Spleen (tissue), 11 donors: Measurements from ENCODE around the gene LRRIQ4. TPM values are rescaled to one million over a fixed set of nuclear protein-coding genes. Genes with fewer than 3 reads are reported as not detected.

ENCODE experiments used
- DNase-seq: peaks from one replicate; pipeline ENCODE4 v3.0.0-alpha.2; 2020
- H3K27ac ChIP-seq, 8 donors: fragments of 200-600 bp; sonication (generic) in 7 of 8; 1 replicate in 4 of 8; 2 replicates in 4 of 8; pipeline versions ENCODE4 v1.5.0 to v1.8.0; 2016 to 2021; ENCODE audit warnings: inconsistent platforms in 4 of 8, mild to moderate bottlenecking in 4 of 8, moderate library complexity in 1 of 8
- H3K27me3 ChIP-seq, 7 donors: fragments of 200-600 bp; sonication (generic) in 6 of 7; replicated peaks in 1 of 7; 1 replicate in 4 of 7; 2 replicates in 3 of 7; pipeline versions ENCODE4 v1.5.0 to v1.8.0; 2016 to 2021; ENCODE audit warnings: inconsistent platforms in 3 of 7, mild to moderate bottlenecking in 1 of 7
- H3K36me3 ChIP-seq, 6 donors: fragments of 200-600 bp; sonication (generic) in 5 of 6; 1 replicate in 4 of 6; 2 replicates in 2 of 6; pipeline versions ENCODE4 v1.5.0 to v1.8.0; 2016 to 2021; ENCODE audit warnings: inconsistent platforms in 2 of 6
- H3K4me1 ChIP-seq, 6 donors: fragments of 200-600 bp; sonication (generic) in 5 of 6; 1 replicate in 3 of 6; 2 replicates in 3 of 6; pipeline versions ENCODE4 v1.5.0 to v1.8.0; 2016 to 2021; ENCODE audit warnings: inconsistent platforms in 3 of 6
- H3K4me3 ChIP-seq, 8 donors: fragments of 200-600 bp; sonication (generic) in 7 of 8; 1 replicate in 4 of 8; 2 replicates in 4 of 8; pipeline versions ENCODE4 v1.5.0 to v1.8.0; 2016 to 2021; ENCODE audit warnings: inconsistent platforms in 4 of 8, mild to moderate bottlenecking in 4 of 8, moderate library complexity in 2 of 8
- H3K9me3 ChIP-seq, 8 donors: fragments of 200-600 bp; sonication (generic) in 7 of 8; 1 replicate in 4 of 8; 2 replicates in 4 of 8; pipeline versions ENCODE4 v1.5.0 to v1.8.0; 2016 to 2021; ENCODE audit warnings: inconsistent platforms in 4 of 8
- CTCF ChIP-seq, 11 experiments: fragments of 200-600 bp in 7 of 11; fragments of 450-650 bp in 4 of 11; sonication (generic) in 4 of 11; IDR thresholded peaks in 8 of 11; conservative IDR thresholded peaks in 3 of 11; 1 replicate in 7 of 11; 2 replicates in 4 of 11; pipeline versions ENCODE4 v1.4.0 to v1.8.0; 2016 to 2021; ENCODE audit warnings: antibody characterized with exemption in 11 of 11, inconsistent platforms in 4 of 11, mild to moderate bottlenecking in 1 of 11
- POLR2A ChIP-seq, 3 donors: fragments of 450-650 bp; IDR thresholded peaks; one replicate each; pipeline ENCODE4 v1.5.1; 2017; ENCODE audit warnings: antibody characterized with exemption in 3 of 3, mild to moderate bottlenecking in 1 of 3
- POLR2AphosphoS5 ChIP-seq, 3 donors: sonication (generic); formaldehyde crosslinking; IDR thresholded peaks; one replicate each; pipeline ENCODE4 v1.5.1; 2017; ENCODE audit warnings: antibody characterized with exemption in 3 of 3
- WGBS, 5 donors: extraction: QIAGEN DNeasy Blood & Tissue Kit in 3 of 5; methylation state at CpG; one replicate each; pipeline versions ENCODE4 v1.1.5 to v1.1.7; 2013 to 2018; 5-methylcytosine and 5-hydroxymethylcytosine counted together
- intact Hi-C: fragments of 100-400 bp; cut with DNase I; formaldehyde crosslinking; loops from one replicate; pipeline ENCODE4 v1.15.0; 2023; ENCODE audit warnings: low total_unique reads
- polyA plus RNA-seq, 3 donors: library from polyadenylated mRNA; stranded (reverse); fragments of 200-250 nt; gene quantifications; one replicate each; pipeline ENCODE4 v1.2.1, GENCODE V29; 2013
- total RNA-seq, 7 donors: library from RNA; depleted of rRNA in 3 of 7; stranded (reverse); fragments of >200 nt in 3 of 7; fragmentation: NEBNext Ultra II Directional in 4 of 7; extraction: Animal tissue kit (Norgen Biotek cat#: 25700) in 4 of 7; gene quantifications; one replicate each; pipeline versions ENCODE4 v1.1.0 to v1.2.1, GENCODE V29; 2016 to 2021
- donor health status: healthy with polysubstance abuse.
- donor health status: DM: no; HTN: no; CAD: no; lungs with moderate emphysema.
- donor health status: DM: no; HTN: no; CAD: no.
- donor health status: Bipolar disorder and iron deficiency.
- donor health status: healthy.
- donor health status: DM: no; HTN: no; CAD: no.
- donor health status: DM: yes; HTN: yes; CAD: no.

Gene LRRIQ4
- total and polyA plus RNA-seq, 10 donors, result 0.06 to 0.27 (median 0.19) TPM; not detected in 7

GRCh38 chr3:169809230-169809795 is 3.4 kb upstream of the LRRIQ4 start:
- H3K27me3 ChIP-seq, result no peaks in the 10 kb centered on the region
- 25 to 48% (median 30%) methylated on average over 2 of the region's 2 CpGs for WGBS, 5 donors

GRCh38 chr3:169811631-169812331 is 889 bp upstream of the LRRIQ4 start:
- intact Hi-C loops, result no loop called here
- Histone ChIP-seq H3K36me3 (no peaks in the 10 kb centered on the region), H3K27ac (peak overlapping the region; percentile 0 to 84 (median 77)), H3K9me3 (peaks cover 0 to 16% (median 11%) of the 10 kb centered on the region in 8 donors), H3K4me1 (peaks cover 6 to 38% (median 27%) of the 10 kb centered on the region in 6 donors), H3K27me3 (no peaks in the 10 kb centered on the region), H3K4me3 (peak overlapping the region; percentile 49 to 86 (median 64))
- TF ChIP-seq POLR2A (IDR thresholded peaks at IDR 0.05) (no peak), CTCF (IDR thresholded peaks at IDR 0.05 in 8 of 11, conservative IDR thresholded peaks at IDR 0.05 in 3 of 11) (no peak), POLR2AphosphoS5 (IDR thresholded peaks at IDR 0.05) (no peak)
- WGBS, 5 donors, result 3 to 29% (median 3%) methylated on average over 10 to 29 of the region's 29 CpGs
- no peak for DNase-seq

More at GRCh38 chr3:169809230-169809795, 3.4 kb upstream of the LRRIQ4 start:
- no peak overlapping the region for H3K27ac ChIP-seq
- peaks cover 6 to 36% (median 27%) of the 10 kb centered on the region in 6 donors for H3K4me1 ChIP-seq
- H3K36me3 ChIP-seq, result no peaks in the 10 kb centered on the region
- H3K4me3 ChIP-seq, result no peak overlapping the region
- TF ChIP-seq POLR2AphosphoS5 (IDR thresholded peaks at IDR 0.05), result no peak
- no peak for TF ChIP-seq POLR2A (IDR thresholded peaks at IDR 0.05)
- no peak for TF ChIP-seq CTCF (IDR thresholded peaks at IDR 0.05 in 8 of 11, conservative IDR thresholded peaks at IDR 0.05 in 3 of 11)
- no peaks in the 10 kb centered on the region for H3K9me3 ChIP-seq
- DNase-seq, result no peak
- intact Hi-C loops, result no loop called here

- peak overlapping the region; percentile 38 to 86 (median 64) for H3K4me3 ChIP-seq
- TF ChIP-seq POLR2AphosphoS5 (IDR thresholded peaks at IDR 0.05) (no peak), POLR2A (IDR thresholded peaks at IDR 0.05) (no peak), CTCF (IDR thresholded peaks at IDR 0.05 in 8 of 11, conservative IDR thresholded peaks at IDR 0.05 in 3 of 11) (no peak)
Measured at GRCh38 chr3:169813278-169813677, 608 bp downstream of the LRRIQ4 start.

More at GRCh38 chr3:169813278-169813677, 608 bp downstream of the LRRIQ4 start:
- H3K27me3 ChIP-seq, result no peaks in the 10 kb centered on the region
- H3K27ac ChIP-seq, result peak overlapping the region in 7 of 8 donors; percentile 68 to 84 (median 77)
- WGBS, 5 donors, result 8 to 34% (median 29%) methylated on average over 8 of the region's 8 CpGs
- H3K36me3 ChIP-seq, result no peaks in the 10 kb centered on the region
- intact Hi-C loops, result no loop called here
- peaks cover 0 to 16% (median 11%) of the 10 kb centered on the region in 8 donors for H3K9me3 ChIP-seq
- no peak for DNase-seq
- peaks cover 6 to 38% (median 27%) of the 10 kb centered on the region in 6 donors for H3K4me1 ChIP-seq
